HepG2 (cell line): ENCODE measurements around the gene TEX13D. TPM values are rescaled to one million over a fixed set of nuclear protein-coding genes. Genes with fewer than 3 reads are reported as not detected.

Source experiments
- ATAC-seq: fragments of 200-7000 bp; cut with Tn5 transposase; 3 replicates; pipeline ENCODE4 v1.9.1; 2020; ENCODE audit warnings: mild to moderate bottlenecking, moderate library complexity
- BruUV-seq: library from RNA; stranded (reverse); fragments of 400-500 nt; replicated peaks from 2 replicates; lab custom pipeline; 2021; lab: Mats Ljungman, UMichigan
- CTCF ChIA-PET: fragments of 300-600 bp; formaldehyde crosslinking; extraction: SDS; loops from one replicate; lab custom pipeline; 2021; ENCODE audit warnings: low total read pairs, inconsistent platforms, low intra/inter-chr PET ratio; lab: Yijun Ruan, JAX
- POLR2A ChIA-PET: fragments of 350-600 bp; sonication (Branson Sonifier 250); formaldehyde crosslinking; loops from one replicate; lab custom pipeline; 2020; ENCODE audit warnings: antibody characterized with exemption, inconsistent platforms; lab: Yijun Ruan, JAX
- DNase-seq: peaks from one replicate; pipeline ENCODE4 v3.0.0-alpha.2; 2015; ENCODE audit warnings: low spot score
- FAIRE-seq: peaks from 3 replicates; lab custom pipeline; 2011; peaks lifted over from hg19 to GRCh38; lab: Jason Lieb, UNC
- H2AFZ ChIP-seq: one replicate; pipeline ENCODE4 v1.6.1; 2011; ENCODE audit warnings: low read length, inconsistent platforms
- H3K27ac ChIP-seq: fragments of 300-600 bp; 3 replicates; pipeline ENCODE4 v1.8.0; 2011; ENCODE audit warnings: mixed run types, mild to moderate bottlenecking, mixed read lengths, low read length, inconsistent platforms; ENCODE audit not compliant: insufficient read depth; ENCODE audit errors: extremely low read length
- H3K27me3 ChIP-seq, 2 experiments: fragments of 200-600 bp in 1 of 2; 2 replicates in 1 of 2; 3 replicates in 1 of 2; pipeline versions ENCODE4 v1.6.0 to v1.8.0; 2011; ENCODE audit warnings: low read length in 2 of 2, mild to moderate bottlenecking in 2 of 2, moderate library complexity in 2 of 2, inconsistent platforms in 1 of 2; ENCODE audit not compliant: insufficient read depth in 2 of 2, control insufficient read depth in 1 of 2
- H3K36me3 ChIP-seq, 2 experiments: fragments of 200-600 bp in 1 of 2; replicated peaks in 1 of 2; 2 replicates in 1 of 2; 3 replicates in 1 of 2; pipeline versions ENCODE4 v1.5.1 to v1.8.0; 2011; ENCODE audit warnings: low read length in 2 of 2, inconsistent platforms in 1 of 2; ENCODE audit not compliant: insufficient read depth in 2 of 2, control insufficient read depth in 1 of 2
- H3K4me1 ChIP-seq: 2 replicates; pipeline ENCODE4 v1.5.1; 2012; ENCODE audit warnings: low read length, inconsistent platforms; ENCODE audit not compliant: insufficient read depth
- H3K4me2 ChIP-seq: 2 replicates; pipeline ENCODE4 v1.6.0; 2011; ENCODE audit warnings: low read depth, low read length, inconsistent platforms
- H3K4me3 ChIP-seq, 3 experiments: fragments of 200-600 bp in 1 of 3; sonication (generic), shearing (Covaris generic) in 1 of 3; replicated peaks in 1 of 3; 2 replicates each; pipeline ENCODE4 v1.5.1; 2011 to 2016; ENCODE audit warnings: low read length in 3 of 3, inconsistent platforms in 2 of 3, low read depth in 2 of 3, mild to moderate bottlenecking in 2 of 3, control low read depth in 1 of 3, mixed read lengths in 1 of 3; ENCODE audit not compliant: insufficient read depth in 1 of 3
- H3K79me2 ChIP-seq: one replicate; pipeline ENCODE4 v1.6.1; 2011; ENCODE audit warnings: low read length, inconsistent platforms; ENCODE audit not compliant: insufficient read depth
- H3K9ac ChIP-seq: 2 replicates; pipeline ENCODE4 v1.6.0; 2011; ENCODE audit warnings: mild to moderate bottlenecking, low read depth, low read length, inconsistent platforms; ENCODE audit not compliant: insufficient read depth
- H3K9me3 ChIP-seq: 2 replicates; pipeline ENCODE4 v1.5.1; 2012; ENCODE audit warnings: mild to moderate bottlenecking, low read length
- H4K20me1 ChIP-seq: 2 replicates; pipeline ENCODE4 v1.6.0; 2011; ENCODE audit warnings: inconsistent platforms, mild to moderate bottlenecking, low read length, moderate library complexity; ENCODE audit not compliant: insufficient read depth
- HMG20A ChIP-seq: IDR thresholded peaks from 2 replicates; pipeline ENCODE4 v1.6.1; 2016; ENCODE audit warnings: borderline replicate concordance
- PRDM4 ChIP-seq: sonication (generic); formaldehyde crosslinking; IDR thresholded peaks from 2 replicates; pipeline ENCODE4 v1.9.0; 2021; ENCODE audit warnings: missing genetic modification reagents, borderline replicate concordance
- SIN3B ChIP-seq: fragments of 150-350 bp; IDR thresholded peaks from 2 replicates; pipeline ENCODE4 v1.6.1; 2014; ENCODE audit warnings: low read length
- SIX1 ChIP-seq: sonication (generic); formaldehyde crosslinking; IDR thresholded peaks from 2 replicates; pipeline ENCODE4 v1.4.0; 2020; ENCODE audit warnings: missing genetic modification reagents, borderline replicate concordance
- SKI ChIP-seq: fragments of 450-650 bp; IDR thresholded peaks from one replicate; pipeline ENCODE4 v1.6.1; 2018; ENCODE audit warnings: mild to moderate bottlenecking; ENCODE audit not compliant: partially characterized antibody
- TP53 ChIP-seq: sonication (generic); formaldehyde crosslinking; conservative IDR thresholded peaks from 2 replicates; pipeline ENCODE4 v1.4.0; 2020; ENCODE audit warnings: missing genetic modification reagents
- ZBTB26 ChIP-seq: IDR thresholded peaks from 2 replicates; pipeline ENCODE4 v1.6.1; 2016; ENCODE audit warnings: missing compliant biosample characterization, missing genetic modification reagents, borderline replicate concordance
- ZNF354B ChIP-seq: sonication (generic); formaldehyde crosslinking; IDR thresholded peaks from 2 replicates; pipeline ENCODE4 v1.8.0; 2022; ENCODE audit warnings: mild to moderate bottlenecking, missing genetic modification reagents
- ZNF562 ChIP-seq: sonication (generic); formaldehyde crosslinking; IDR thresholded peaks from 2 replicates; pipeline ENCODE4 v1.8.0; 2022; ENCODE audit warnings: missing genetic modification reagents, borderline replicate concordance
- ZNF660 ChIP-seq: sonication (generic); formaldehyde crosslinking; IDR thresholded peaks from 2 replicates; pipeline ENCODE4 v1.5.1; 2020; ENCODE audit warnings: mild to moderate bottlenecking, low read depth, missing genetic modification reagents, borderline replicate concordance
- ZNF678 ChIP-seq: sonication (generic); formaldehyde crosslinking; IDR thresholded peaks from 2 replicates; pipeline ENCODE4 v1.4.0; 2020; ENCODE audit warnings: mild to moderate bottlenecking, missing genetic modification reagents
- ZNF691 ChIP-seq: sonication (generic); formaldehyde crosslinking; IDR thresholded peaks from 2 replicates; pipeline ENCODE4 v1.4.0; 2020; ENCODE audit warnings: missing genetic modification reagents, low read depth, mild to moderate bottlenecking, borderline replicate concordance
- ZNF720 ChIP-seq: sonication (generic); formaldehyde crosslinking; IDR thresholded peaks from 2 replicates; pipeline ENCODE4 v1.4.0; 2020; ENCODE audit warnings: missing genetic modification reagents
- WGBS: methylation state at CpG from one replicate; pipeline ENCODE4 v1.1.6; 2017; ENCODE audit warnings: low lambda C conversion rate; 5-methylcytosine and 5-hydroxymethylcytosine counted together
- in situ Hi-C: cut with HindIII; loops from 2 replicates; pipeline ENCODE4 v1.10.0; 2017; ENCODE audit warnings: low pct_unique_long_range_greater_than_20kb; ENCODE audit not compliant: extremely low pct_ligation_motif_present
- intact Hi-C: fragments of 100-400 bp; cut with micrococcal nuclease; formaldehyde crosslinking; loops from one replicate; pipeline ENCODE4 v1.10.0; 2022; ENCODE audit not compliant: unreplicated experiment
- polyA plus RNA-seq, 8 experiments: library from polyadenylated mRNA; depleted of rRNA in 3 of 8; stranded (reverse) in 7 of 8; unstranded in 1 of 8; fragments of >200 nt; fragmentation: Illumina TruSeq in 4 of 8; extraction: Trizol in 4 of 8; gene quantifications; 2 replicates each; pipeline versions ENCODE4 v1.2.1 to v1.2.3, GENCODE V29; 2011 to 2016; ENCODE audit warnings: low read depth in 4 of 8, missing spikeins in 1 of 8, mixed read lengths in 1 of 8; ENCODE audit not compliant: insufficient read depth in 1 of 8
- total RNA-seq, 5 experiments: library from RNA; depleted of rRNA; stranded (reverse); fragments of >200 nt; fragmentation: Illumina TruSeq; extraction: Trizol; gene quantifications; 2 replicates each; pipeline ENCODE4 v1.2.3, GENCODE V29; 2016; ENCODE audit warnings: low read depth in 1 of 5
- TF ChIP-seq, protein P1 (sequence below): sonication (generic); formaldehyde crosslinking; IDR thresholded peaks from 2 replicates; pipeline ENCODE4 v1.4.0; 2020; ENCODE audit warnings: low read depth, mild to moderate bottlenecking, missing genetic modification reagents
- TF ChIP-seq, protein P2 (sequence below): sonication (generic); formaldehyde crosslinking; conservative IDR thresholded peaks from 2 replicates; pipeline ENCODE4 v1.8.0; 2022; ENCODE audit warnings: missing genetic modification reagents

Gene TEX13D
- total and polyA plus RNA-seq, 2 of the 13 experiments (the other 11 are each of a cell fraction or from before 2014, with no cell fraction given), result not detected

DNA sequence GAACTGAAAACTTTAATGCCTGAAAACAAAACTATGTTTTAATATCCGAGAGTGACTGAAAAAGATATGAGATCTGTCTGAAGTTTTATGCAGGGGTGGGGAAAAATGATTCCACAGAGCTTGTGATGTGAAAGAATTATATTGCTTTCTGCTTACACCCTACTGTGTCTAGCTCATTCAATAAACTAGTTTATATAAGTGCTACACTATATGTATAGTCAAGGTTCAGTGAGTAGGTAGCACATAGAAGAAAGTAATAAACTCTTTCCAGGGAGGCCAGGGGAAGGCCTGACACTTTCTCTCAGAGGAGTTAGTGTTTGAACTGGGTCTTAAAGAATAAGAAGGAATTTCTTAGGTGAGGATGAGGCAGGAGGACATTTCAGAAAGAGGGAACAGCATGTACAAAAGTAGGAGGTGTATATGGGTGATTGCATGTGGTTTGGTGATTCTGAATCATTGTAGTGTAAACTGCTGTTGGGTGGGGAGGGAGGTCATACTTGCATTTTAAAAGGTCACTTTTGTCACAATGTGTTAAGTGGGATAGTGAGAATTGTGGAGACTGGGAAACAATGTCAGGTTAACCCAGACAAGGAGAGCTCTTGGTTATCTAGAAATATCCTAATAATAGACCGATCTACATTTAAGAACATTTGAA, 25.1 kb upstream of the TEX13D start:
- H3K4me1 ChIP-seq, result no peaks in the 10 kb centered on the region
- in situ Hi-C loops, result no loop called here
- H4K20me1 ChIP-seq, result no peaks in the 10 kb centered on the region
- no peaks in the 10 kb centered on the region for H3K9me3 ChIP-seq
- intact Hi-C loops, result no loop called here
- TF ChIP-seq ZNF720 (CRISPR knock-in tag) (no peak), ZNF354B (no peak), ZNF678 (CRISPR knock-in tag) (no peak), SIX1 (no peak), TP53 (CRISPR knock-in tag) (no peak), ZNF562 (CRISPR knock-in tag) (no peak), HMG20A (CRISPR knock-in tag) (no peak), ZBTB26 (no peak), SIN3B (no peak), PRDM4 (CRISPR knock-in tag) (no peak), SKI (no peak), ZNF660 (CRISPR knock-in tag) (no peak), ZNF691 (CRISPR knock-in tag) (no peak)
- TF ChIP-seq, protein P1, sequence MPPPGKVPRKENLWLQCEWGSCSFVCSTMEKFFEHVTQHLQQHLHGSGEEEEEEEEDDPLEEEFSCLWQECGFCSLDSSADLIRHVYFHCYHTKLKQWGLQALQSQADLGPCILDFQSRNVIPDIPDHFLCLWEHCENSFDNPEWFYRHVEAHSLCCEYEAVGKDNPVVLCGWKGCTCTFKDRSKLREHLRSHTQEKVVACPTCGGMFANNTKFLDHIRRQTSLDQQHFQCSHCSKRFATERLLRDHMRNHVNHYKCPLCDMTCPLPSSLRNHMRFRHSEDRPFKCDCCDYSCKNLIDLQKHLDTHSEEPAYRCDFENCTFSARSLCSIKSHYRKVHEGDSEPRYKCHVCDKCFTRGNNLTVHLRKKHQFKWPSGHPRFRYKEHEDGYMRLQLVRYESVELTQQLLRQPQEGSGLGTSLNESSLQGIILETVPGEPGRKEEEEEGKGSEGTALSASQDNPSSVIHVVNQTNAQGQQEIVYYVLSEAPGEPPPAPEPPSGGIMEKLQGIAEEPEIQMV (CRISPR knock-in tag), result no peak
- TF ChIP-seq, protein P2, sequence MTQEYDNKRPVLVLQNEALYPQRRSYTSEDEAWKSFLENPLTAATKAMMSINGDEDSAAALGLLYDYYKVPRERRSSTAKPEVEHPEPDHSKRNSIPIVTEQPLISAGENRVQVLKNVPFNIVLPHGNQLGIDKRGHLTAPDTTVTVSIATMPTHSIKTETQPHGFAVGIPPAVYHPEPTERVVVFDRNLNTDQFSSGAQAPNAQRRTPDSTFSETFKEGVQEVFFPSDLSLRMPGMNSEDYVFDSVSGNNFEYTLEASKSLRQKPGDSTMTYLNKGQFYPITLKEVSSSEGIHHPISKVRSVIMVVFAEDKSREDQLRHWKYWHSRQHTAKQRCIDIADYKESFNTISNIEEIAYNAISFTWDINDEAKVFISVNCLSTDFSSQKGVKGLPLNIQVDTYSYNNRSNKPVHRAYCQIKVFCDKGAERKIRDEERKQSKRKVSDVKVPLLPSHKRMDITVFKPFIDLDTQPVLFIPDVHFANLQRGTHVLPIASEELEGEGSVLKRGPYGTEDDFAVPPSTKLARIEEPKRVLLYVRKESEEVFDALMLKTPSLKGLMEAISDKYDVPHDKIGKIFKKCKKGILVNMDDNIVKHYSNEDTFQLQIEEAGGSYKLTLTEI (CRISPR knock-in tag), result no peak
- H3K27ac ChIP-seq, result no peak overlapping the region
- no peaks in the 10 kb centered on the region for H3K27me3 ChIP-seq
- no peaks in the 10 kb centered on the region for H3K36me3 ChIP-seq
- POLR2A ChIA-PET, result no interaction called here
- no peak overlapping the region for H3K9ac ChIP-seq
- no peak for ATAC-seq
- FAIRE-seq, result no peak
- H3K79me2 ChIP-seq, result no peaks in the 10 kb centered on the region
- H3K4me2 ChIP-seq, result no peak overlapping the region
- no peak overlapping the region for H2AFZ ChIP-seq
- BruUV-seq, result no TSS peak
- no peak for DNase-seq
- CTCF ChIA-PET, result no interaction called here
- no peak overlapping the region for H3K4me3 ChIP-seq
- 4% methylated on average over 2 of the region's 2 CpGs for WGBS
